Keratinocyte (primary cell): ENCODE measurements around the gene ZBTB34.

Experiments used
- EZH2 ChIP-seq: IDR thresholded peaks from one replicate; pipeline ENCODE4 v1.6.1; 2012; ENCODE audit warnings: inconsistent platforms, mild to moderate bottlenecking, low read length, moderate library complexity
- TF ChIP-seq, protein P1 (sequence below), 3 experiments: IDR thresholded peaks in 1 of 3; conservative IDR thresholded peaks in 1 of 3; optimal IDR thresholded peaks in 1 of 3; 2 replicates in 2 of 3; 3 replicates in 1 of 3; pipeline versions ENCODE3 to v1.5.1; 2011; ENCODE audit warnings: low read length in 3 of 3, mild to moderate bottlenecking in 3 of 3, moderate library complexity in 2 of 3, control low read depth in 1 of 3, inconsistent platforms in 1 of 3; ENCODE audit not compliant: insufficient read depth in 2 of 3; ENCODE audit errors: extremely low read depth in 1 of 3

DNA sequence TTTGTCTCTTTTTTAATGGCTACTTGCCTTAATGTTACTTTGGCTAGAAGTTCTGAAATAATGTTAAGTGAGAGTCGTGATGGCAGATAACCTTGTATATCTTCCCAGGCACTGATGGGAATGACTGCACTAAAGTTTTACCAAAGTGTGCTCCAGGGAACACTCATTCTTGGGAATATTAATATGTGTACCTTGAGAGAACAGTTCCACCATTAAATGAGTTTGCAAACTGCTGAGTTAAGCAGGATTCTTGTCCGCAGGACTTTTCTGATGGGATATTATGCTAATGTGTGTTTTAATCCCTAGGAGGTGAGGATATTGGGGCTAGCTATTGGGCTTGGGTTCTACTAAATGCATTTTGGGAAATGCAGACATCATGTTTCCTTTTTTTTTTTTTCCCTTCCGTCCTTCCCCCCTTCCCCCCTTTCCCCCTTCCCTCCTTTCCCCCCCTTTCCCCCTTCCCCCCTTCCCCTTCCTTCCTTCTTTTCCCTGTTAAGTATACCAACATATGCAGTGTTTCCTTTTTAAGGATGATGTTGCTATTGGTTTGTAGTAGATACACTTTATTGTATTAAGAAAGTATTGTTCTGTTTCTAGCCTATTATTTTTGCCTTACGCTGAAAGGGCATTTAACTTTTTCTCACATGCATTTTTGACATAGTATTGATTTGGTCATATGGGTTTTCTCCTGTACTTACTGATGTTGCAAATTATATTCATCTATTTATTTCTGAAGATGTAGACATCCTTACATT, 15.5 kb downstream of the ZBTB34 start:
- TF ChIP-seq, protein P1, sequence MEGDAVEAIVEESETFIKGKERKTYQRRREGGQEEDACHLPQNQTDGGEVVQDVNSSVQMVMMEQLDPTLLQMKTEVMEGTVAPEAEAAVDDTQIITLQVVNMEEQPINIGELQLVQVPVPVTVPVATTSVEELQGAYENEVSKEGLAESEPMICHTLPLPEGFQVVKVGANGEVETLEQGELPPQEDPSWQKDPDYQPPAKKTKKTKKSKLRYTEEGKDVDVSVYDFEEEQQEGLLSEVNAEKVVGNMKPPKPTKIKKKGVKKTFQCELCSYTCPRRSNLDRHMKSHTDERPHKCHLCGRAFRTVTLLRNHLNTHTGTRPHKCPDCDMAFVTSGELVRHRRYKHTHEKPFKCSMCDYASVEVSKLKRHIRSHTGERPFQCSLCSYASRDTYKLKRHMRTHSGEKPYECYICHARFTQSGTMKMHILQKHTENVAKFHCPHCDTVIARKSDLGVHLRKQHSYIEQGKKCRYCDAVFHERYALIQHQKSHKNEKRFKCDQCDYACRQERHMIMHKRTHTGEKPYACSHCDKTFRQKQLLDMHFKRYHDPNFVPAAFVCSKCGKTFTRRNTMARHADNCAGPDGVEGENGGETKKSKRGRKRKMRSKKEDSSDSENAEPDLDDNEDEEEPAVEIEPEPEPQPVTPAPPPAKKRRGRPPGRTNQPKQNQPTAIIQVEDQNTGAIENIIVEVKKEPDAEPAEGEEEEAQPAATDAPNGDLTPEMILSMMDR (optimal IDR thresholded peaks at IDR 0.05 in 1 of 3, IDR thresholded peaks at IDR 0.05 in 1 of 3, conservative IDR thresholded peaks at IDR 0.05 in 1 of 3; ENCODE audit: extremely low read depth in 1 of 3, insufficient read depth in 2 of 3, low read length in 3 of 3): no peak
- TF ChIP-seq EZH2: no peak
